Activated CD8-positive, alpha-beta memory T cell treated with anti-CD3 and anti-CD28 coated beads, Interleukin-2, amount 10 ng/mL, durations not matched to agents 7 days and 5 days (primary cell): ENCODE data around the gene PARP8. TPM values are rescaled to one million over a fixed set of nuclear protein-coding genes. Genes with fewer than 3 reads are reported as not detected.
A peak's percentile ranks its signal among the peaks of the same experiment; 100 is the strongest.

Experiments
- ATAC-seq: fragments of 150-1000 bp; cut with Tn5 transposase; one replicate; pipeline ENCODE4 v1.10.0; 2021; ENCODE audit warnings: moderate library complexity
- CTCF ChIA-PET: fragments of 350-600 bp; sonication (Branson Sonifier 250); formaldehyde crosslinking; loops from one replicate; lab custom pipeline; 2021; ENCODE audit warnings: antibody characterized with exemption; lab: Charles Lee
- DNase-seq: peaks from one replicate; pipeline ENCODE4 v3.0.0-alpha.2; 2020
- H3K27ac Mint-ChIP-seq: one replicate; pipeline ENCODE4 v1.8.0; 2021; ENCODE audit warnings: mild to moderate bottlenecking, mixed read lengths
- H3K27me3 Mint-ChIP-seq: one replicate; pipeline ENCODE4 v1.8.0; 2021; ENCODE audit warnings: mixed read lengths
- H3K36me3 Mint-ChIP-seq: one replicate; pipeline ENCODE4 v1.8.0; 2021; ENCODE audit warnings: mild to moderate bottlenecking, mixed read lengths
- H3K4me1 Mint-ChIP-seq: one replicate; pipeline ENCODE4 v1.8.0; 2021; ENCODE audit warnings: mixed read lengths
- H3K4me3 Mint-ChIP-seq: one replicate; pipeline ENCODE4 v1.8.0; 2021; ENCODE audit warnings: mild to moderate bottlenecking, moderate library complexity, mixed read lengths
- H3K9me3 Mint-ChIP-seq: one replicate; pipeline ENCODE4 v1.8.0; 2022; ENCODE audit warnings: low read depth, mixed read lengths
- total RNA-seq, 2 experiments: library from RNA; stranded (reverse); gene quantifications; one replicate each; pipeline ENCODE4 v1.2.3, GENCODE V29; 2021

The PARP8 gene
- total RNA-seq, 2 experiments from 2014 or later = 79.8 to 128 TPM

- Mint-ChIP-seq H3K4me1 (peaks cover 65% of the 10 kb centered on the region), H3K27me3 (no peaks in the 10 kb centered on the region), H3K9me3 (peaks cover 3% of the 10 kb centered on the region), H3K36me3 (peaks cover 46% of the 10 kb centered on the region), H3K4me3 (no peak overlapping the region), H3K27ac (no peak overlapping the region)
- DNase-seq = no peak
- ATAC-seq = no peak
- CTCF ChIA-PET = no interaction called here
Observed at GRCh38 chr5:50697739-50698138, 31.3 kb downstream of the PARP8 start.

GRCh38 chr5:50699737-50700136 is 33.3 kb downstream of the PARP8 start:
- H3K9me3 Mint-ChIP-seq = peaks cover 4% of the 10 kb centered on the region
- no peaks in the 10 kb centered on the region for H3K27me3 Mint-ChIP-seq
- H3K4me3 Mint-ChIP-seq = no peak overlapping the region
- no peak for DNase-seq
- peaks cover 57% of the 10 kb centered on the region for H3K36me3 Mint-ChIP-seq
- no peak overlapping the region for H3K27ac Mint-ChIP-seq
- peak; percentile 49 for ATAC-seq
- CTCF ChIA-PET = no interaction called here
- H3K4me1 Mint-ChIP-seq = peaks cover 73% of the 10 kb centered on the region

- Mint-ChIP-seq H3K9me3 (peaks cover 4% of the 10 kb centered on the region), H3K36me3 (peaks cover 58% of the 10 kb centered on the region), H3K27me3 (no peaks in the 10 kb centered on the region), H3K27ac (no peak overlapping the region), H3K4me1 (peaks cover 72% of the 10 kb centered on the region), H3K4me3 (no peak overlapping the region)
- ATAC-seq (no peak), DNase-seq (no peak)
- CTCF ChIA-PET = no interaction called here
Observed at GRCh38 chr5:50700706-50701105, 34.3 kb downstream of the PARP8 start.

GRCh38 chr5:50702615-50703366 is 36.4 kb downstream of the PARP8 start:
- Mint-ChIP-seq H3K36me3 (peaks cover 54% of the 10 kb centered on the region), H3K9me3 (peaks cover 4% of the 10 kb centered on the region), H3K27ac (peak overlapping the region; percentile 83), H3K4me1 (peaks cover 67% of the 10 kb centered on the region), H3K27me3 (no peaks in the 10 kb centered on the region), H3K4me3 (no peak overlapping the region)
- peak; percentile 59 for ATAC-seq
- CTCF ChIA-PET = interaction anchor here (0.5 to 1.5 kb wide), 2 partner anchors 42 to 191 kb away, joined by 3 read pairs; no protein-coding TSS in a partner anchor
- no peak for DNase-seq

GRCh38 chr5:50703367-50703666 is 36.9 kb downstream of the PARP8 start:
- ATAC-seq (no peak), DNase-seq (no peak)
- H3K36me3 Mint-ChIP-seq = peaks cover 53% of the 10 kb centered on the region
- H3K4me3 Mint-ChIP-seq = no peak overlapping the region
- no peaks in the 10 kb centered on the region for H3K27me3 Mint-ChIP-seq
- no peak overlapping the region for H3K27ac Mint-ChIP-seq
- CTCF ChIA-PET = interaction anchor here (0.5 kb wide), 1 partner anchor 192 kb away, joined by 3 read pairs; no protein-coding TSS in a partner anchor
- peaks cover 4% of the 10 kb centered on the region for H3K9me3 Mint-ChIP-seq
- peaks cover 69% of the 10 kb centered on the region for H3K4me1 Mint-ChIP-seq

GRCh38 chr5:50704730-50705129 is 38.3 kb downstream of the PARP8 start:
- H3K4me1 Mint-ChIP-seq = peaks cover 70% of the 10 kb centered on the region
- H3K36me3 Mint-ChIP-seq = peaks cover 40% of the 10 kb centered on the region
- DNase-seq (no peak), ATAC-seq (no peak)
- H3K4me3 Mint-ChIP-seq = no peak overlapping the region
- H3K9me3 Mint-ChIP-seq = peaks cover 4% of the 10 kb centered on the region
- H3K27me3 Mint-ChIP-seq = no peaks in the 10 kb centered on the region
- CTCF ChIA-PET = no interaction called here
- peak overlapping the region; percentile 28 for H3K27ac Mint-ChIP-seq

GRCh38 chr5:50709471-50709870 is 43.0 kb downstream of the PARP8 start:
- Mint-ChIP-seq H3K4me3 (peak overlapping the region; percentile 19), H3K36me3 (peaks cover 19% of the 10 kb centered on the region), H3K27ac (peak overlapping the region; percentile 78), H3K27me3 (no peaks in the 10 kb centered on the region), H3K9me3 (no peaks in the 10 kb centered on the region), H3K4me1 (peaks cover 69% of the 10 kb centered on the region)
- CTCF ChIA-PET = no interaction called here
- DNase-seq (no peak), ATAC-seq (no peak)

GRCh38 chr5:50710838-50711237 is 44.4 kb downstream of the PARP8 start:
- Mint-ChIP-seq H3K27me3 (no peaks in the 10 kb centered on the region), H3K36me3 (peaks cover 21% of the 10 kb centered on the region), H3K4me3 (peak overlapping the region; percentile 72), H3K9me3 (no peaks in the 10 kb centered on the region), H3K4me1 (peaks cover 70% of the 10 kb centered on the region), H3K27ac (peak overlapping the region; percentile 86)
- CTCF ChIA-PET = interaction anchor here (0.8 to 1.5 kb wide), 4 partner anchors 10 to 38 kb away, joined by 3 to 4 read pairs (median 3); no protein-coding TSS in a partner anchor
- peak; percentile 22 for ATAC-seq
- no peak for DNase-seq

GRCh38 chr5:50711280-50711679 is 44.8 kb downstream of the PARP8 start:
- DNase-seq (peak; percentile 85), ATAC-seq (peak; percentile 97)
- Mint-ChIP-seq H3K36me3 (peaks cover 23% of the 10 kb centered on the region), H3K27me3 (no peaks in the 10 kb centered on the region), H3K27ac (peak overlapping the region; percentile 86), H3K4me3 (peak overlapping the region; percentile 72), H3K4me1 (peaks cover 72% of the 10 kb centered on the region), H3K9me3 (no peaks in the 10 kb centered on the region)
- CTCF ChIA-PET = interaction anchor here (0.8 to 1.5 kb wide), 3 partner anchors 10 to 33 kb away, joined by 3 to 4 read pairs (median 3); no protein-coding TSS in a partner anchor

- CTCF ChIA-PET = no interaction called here
- DNase-seq (no peak), ATAC-seq (no peak)
- Mint-ChIP-seq H3K9me3 (no peaks in the 10 kb centered on the region), H3K4me1 (peaks cover 76% of the 10 kb centered on the region), H3K27me3 (no peaks in the 10 kb centered on the region), H3K4me3 (no peak overlapping the region), H3K36me3 (peaks cover 26% of the 10 kb centered on the region), H3K27ac (peak overlapping the region; percentile 67)
Observed at GRCh38 chr5:50712479-50712878, 46.0 kb downstream of the PARP8 start.

- ATAC-seq = no peak
- DNase-seq = no peak
- H3K9me3 Mint-ChIP-seq = no peaks in the 10 kb centered on the region
- H3K4me3 Mint-ChIP-seq = peak overlapping the region; percentile 2
- CTCF ChIA-PET = interaction anchor here (1.0 to 1.2 kb wide), 2 partner anchors 9 to 11 kb away, joined by 3 read pairs; no protein-coding TSS in a partner anchor
- H3K4me1 Mint-ChIP-seq = peaks cover 65% of the 10 kb centered on the region
- H3K27me3 Mint-ChIP-seq = no peaks in the 10 kb centered on the region
- H3K36me3 Mint-ChIP-seq = peaks cover 33% of the 10 kb centered on the region
- peak overlapping the region; percentile 19 for H3K27ac Mint-ChIP-seq
Observed at GRCh38 chr5:50715001-50715400, 48.6 kb downstream of the PARP8 start.

- Mint-ChIP-seq H3K27me3 (no peaks in the 10 kb centered on the region), H3K27ac (no peak overlapping the region), H3K4me1 (peaks cover 65% of the 10 kb centered on the region), H3K36me3 (peaks cover 39% of the 10 kb centered on the region), H3K9me3 (no peaks in the 10 kb centered on the region), H3K4me3 (no peak overlapping the region)
- CTCF ChIA-PET = no interaction called here
- ATAC-seq = no peak
- DNase-seq = no peak
Observed at GRCh38 chr5:50716134-50716533, 49.7 kb downstream of the PARP8 start.

- peak overlapping the region; percentile 38 for H3K27ac Mint-ChIP-seq
- DNase-seq (no peak), ATAC-seq (no peak)
Observed at GRCh38 chr5:50717651-50718050, 51.2 kb downstream of the PARP8 start.

More at GRCh38 chr5:50717651-50718050, 51.2 kb downstream of the PARP8 start:
- Mint-ChIP-seq H3K36me3 (peaks cover 37% of the 10 kb centered on the region), H3K9me3 (no peaks in the 10 kb centered on the region), H3K4me1 (peaks cover 62% of the 10 kb centered on the region), H3K27me3 (no peaks in the 10 kb centered on the region), H3K4me3 (no peak overlapping the region)
- CTCF ChIA-PET = no interaction called here
